ENCODE results near the gene ADNP. TPM values are rescaled to one million over a fixed set of nuclear protein-coding genes. Genes with fewer than 3 reads are reported as not detected.

Gene ADNP
- total and polyA plus RNA-seq, 2 donors (not counting 1 experiment from before 2014, with no cell fraction given), result 20.4 to 94.8 TPM

DNA sequence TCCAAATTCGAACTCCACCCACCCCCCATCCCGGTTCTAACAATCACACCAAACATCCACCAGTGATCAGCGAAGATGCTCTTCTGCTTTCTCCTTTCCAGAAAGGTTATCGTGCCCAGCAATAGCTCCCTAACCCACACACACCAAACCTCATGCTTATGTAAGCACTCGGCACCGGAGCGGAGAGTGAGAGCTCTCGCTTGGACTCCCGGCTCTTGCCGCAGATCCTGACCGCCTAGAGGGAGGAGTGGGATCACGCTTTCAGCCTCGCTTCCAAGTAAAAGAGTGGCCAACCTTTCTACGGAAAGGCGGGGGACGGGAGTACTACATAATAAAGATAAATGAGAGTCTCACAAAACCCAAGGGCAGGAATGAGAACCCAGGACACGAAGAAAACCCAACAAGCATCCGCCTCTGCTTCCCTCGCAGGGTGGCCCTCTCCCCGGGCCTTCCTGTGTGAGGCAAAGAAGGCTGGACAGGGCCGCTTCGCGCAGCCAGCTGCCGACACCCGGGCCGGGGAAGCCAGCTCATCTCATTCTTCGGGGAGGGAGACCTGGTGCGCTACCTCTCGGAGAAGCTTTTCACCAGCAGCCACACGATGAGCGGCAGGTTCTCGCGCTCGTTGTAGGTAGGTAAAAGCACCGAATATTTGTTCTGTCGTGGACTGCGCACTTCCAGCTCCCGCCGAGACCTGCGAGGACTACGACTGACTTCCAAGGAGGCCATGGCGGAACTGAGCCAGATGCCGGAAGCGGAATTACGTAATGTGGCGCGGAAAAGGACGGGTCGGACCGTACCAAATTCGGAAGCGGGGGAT lies 26.8 kb upstream of the ADNP start, which contains the start of gene DPM1:
Gene DPM1, minus strand, starts transcription at position 735 of the 817 bp plus-strand sequence. Its CDS starts 9 bp downstream, at position 726.
- CTCF ChIA-PET, result interaction anchor here (0.6 to 3.0 kb wide), 12 partner anchors 23 to 428 kb away, joined by 3 to 36 read pairs (median 4); partner anchors contain the start of genes ADNP and BCAS4

More for the DNA sequence above, 26.8 kb upstream of the ADNP start, which contains the start of gene DPM1:
- POLR2A ChIA-PET, result interaction anchor here (0.6 to 2.1 kb wide), 8 partner anchors 27 to 1234 kb away, joined by 3 to 30 read pairs (median 7); partner anchors contain the start of genes ADNP, BCAS4 and ZFP64
- Histone ChIP-seq H3K9me3 (ENCODE audit: control extremely low read depth in 1 of 3, control insufficient read depth in 2 of 3, insufficient read depth in 1 of 3, low read length in 2 of 3) (no peaks in the 10 kb centered on the region), H3K4me1 (ENCODE audit: control insufficient read depth in 2 of 2, insufficient read depth in 2 of 2, low read length in 2 of 2) (peaks cover 24 to 26% of the 10 kb centered on the region in 2 donors), H4K20me1 (ENCODE audit: control insufficient read depth, insufficient read depth, low read length, poor library complexity, severe bottlenecking) (peaks cover 18% of the 10 kb centered on the region), H3K79me2 (ENCODE audit: control insufficient read depth, insufficient read depth, low read length) (peaks cover 80% of the 10 kb centered on the region), H2AFZ (ENCODE audit: insufficient read depth, low read depth, low read length, poor library complexity, severe bottlenecking) (peak within 1 kb of the TSS; percentile 95), H3K36me3 (replicated peaks in 1 of 2; ENCODE audit: control extremely low read depth in 1 of 2, control insufficient read depth in 1 of 2, extremely low read depth in 1 of 2, insufficient read depth in 2 of 2, low read length in 1 of 2) (peaks cover 3 to 24% of the 10 kb centered on the region in 2 experiments), H3K27ac (ENCODE audit: low read length in 2 of 2) (peak within 1 kb of the TSS; percentile 81 to 99), H3K4me3 (ENCODE audit: control extremely low read depth in 1 of 5, extremely low read depth in 1 of 5, insufficient read depth in 1 of 5, low read depth in 2 of 5, low read length in 4 of 5) (peak within 1 kb of the TSS; percentile 78 to 99 (median 86)), H3K9ac (ENCODE audit: low read length) (peak within 1 kb of the TSS; percentile 91), H3K4me2 (replicated peaks; ENCODE audit: low read depth, low read length, poor library complexity, severe bottlenecking) (peak within 1 kb of the TSS; percentile 84), H3K27me3 (replicated peaks in 1 of 4; ENCODE audit: control extremely low read depth in 1 of 4, control insufficient read depth in 3 of 4, insufficient read depth in 4 of 4, low read length in 3 of 4) (no peaks in the 10 kb centered on the region)
- H3K27me3 Mint-ChIP-seq, result no peaks in the 10 kb centered on the region
- H3K9me3 Mint-ChIP-seq (ENCODE audit: insufficient read depth), result no peaks in the 10 kb centered on the region
- peaks cover 40% of the 10 kb centered on the region for H3K4me1 Mint-ChIP-seq
- peak within 1 kb of the TSS; percentile 98 for H3K4me3 Mint-ChIP-seq
- intact Hi-C loops (cut with micrococcal nuclease), result loop anchor here (1.0 kb wide), 4 partner anchors 27 to 227 kb away; partner anchors contain the start of genes ADNP and PARD6B
- no peak for TF ChIP-seq EZH2 (IDR thresholded peaks at IDR 0.05; ENCODE audit: borderline replicate concordance, insufficient read depth, low read depth, low read length, poor library complexity, severe bottlenecking)
- TF ChIP-seq CTCF (IDR thresholded peaks at IDR 0.05), result no peak
- WGBS (ENCODE audit: insufficient coverage), result under 1% methylated on average over 40 of the region's 52 CpGs
- peak within 1 kb of the TSS; percentile 99 for H3K27ac Mint-ChIP-seq
- ATAC-seq (ENCODE audit: low read depth) (peak; percentile 85), DNase-seq (no peak)

Measured in B cell (primary cell).